ENCODE data around the gene ZBTB37.

ZBTB37 gene

GRCh38 chr1:173934440-173934839 lies 66.3 kb downstream of the ZBTB37 start:
- DNase-seq (ENCODE audit: low read depth in 1 of 2, low spot score in 1 of 2), result no peak

DNA sequence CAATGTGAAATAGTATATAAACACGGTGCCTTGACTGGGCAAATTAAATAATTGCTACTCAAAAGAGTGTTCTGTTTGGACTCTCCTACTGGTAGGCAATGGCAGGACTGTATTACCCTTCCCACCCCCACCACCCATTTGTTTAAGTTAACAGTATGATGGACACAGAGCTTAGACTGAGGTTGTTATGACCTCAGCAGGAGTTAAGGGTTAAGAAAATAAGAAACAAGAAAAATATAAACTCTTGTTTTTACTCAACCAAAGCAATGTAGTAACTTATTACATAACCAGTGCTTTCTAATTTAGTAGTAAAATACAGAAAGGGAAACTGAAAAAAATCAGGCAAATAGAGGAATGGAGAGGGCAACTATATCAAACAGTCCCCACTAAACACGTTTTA lies 68.9 kb downstream of the ZBTB37 start:
- in situ Hi-C loops (cut with HindIII; ENCODE audit: low pct_unique_long_range_greater_than_20kb, low sequenced_read_pairs), result no loop called here
- DNase-seq (ENCODE audit: low read depth in 1 of 2, low spot score in 1 of 2), result no peak
- TF ChIP-seq JUND (IDR thresholded peaks at IDR 0.05; ENCODE audit: low read depth), result no peak

More at GRCh38 chr1:173934440-173934839, 66.3 kb downstream of the ZBTB37 start:
- in situ Hi-C loops (cut with HindIII; ENCODE audit: low pct_unique_long_range_greater_than_20kb, low sequenced_read_pairs), result no loop called here
- TF ChIP-seq JUND (IDR thresholded peaks at IDR 0.05; ENCODE audit: low read depth), result no peak

DNA sequence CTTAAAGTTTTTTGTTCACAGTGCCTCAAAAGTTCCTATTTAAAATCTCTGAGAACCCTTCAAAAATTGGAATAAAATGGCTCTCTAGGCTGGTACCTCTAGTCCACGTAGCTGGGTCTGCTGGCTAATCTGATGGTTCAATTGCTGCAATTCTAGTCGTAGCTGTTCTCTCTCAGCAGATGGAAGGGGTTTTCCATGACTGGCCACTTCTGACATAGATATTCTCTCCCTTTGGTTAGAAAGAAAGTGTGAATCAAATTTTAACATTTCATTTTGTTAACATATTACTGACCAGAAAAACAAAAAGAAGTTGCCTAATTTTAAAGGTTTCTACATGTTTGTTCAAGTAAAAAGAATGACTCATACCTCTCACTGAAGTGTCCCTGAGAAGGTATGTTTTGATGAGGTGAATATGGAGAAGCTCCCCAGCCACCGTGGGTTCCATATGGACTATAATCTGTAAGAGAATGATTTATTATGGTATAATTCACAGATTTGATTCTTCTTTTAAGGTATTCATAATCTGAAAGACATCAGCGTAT lies 78.3 kb downstream of the ZBTB37 start:
- in situ Hi-C loops (cut with HindIII; ENCODE audit: low pct_unique_long_range_greater_than_20kb, low sequenced_read_pairs), result no loop called here
- no peak for DNase-seq (ENCODE audit: low read depth in 1 of 2, low spot score in 1 of 2)
- TF ChIP-seq JUND (IDR thresholded peaks at IDR 0.05; ENCODE audit: low read depth), result no peak

- in situ Hi-C loops (cut with HindIII; ENCODE audit: low pct_unique_long_range_greater_than_20kb, low sequenced_read_pairs), result no loop called here
- no peak for DNase-seq (ENCODE audit: low read depth in 1 of 2, low spot score in 1 of 2)
- no peak for TF ChIP-seq JUND (IDR thresholded peaks at IDR 0.05; ENCODE audit: low read depth)
These were observed 80.4 kb downstream of the ZBTB37 start for GRCh38 chr1:173948594-173948993.

Measured in T47D (cell line).